Omental fat pad (tissue), 4 donors: Measurements from ENCODE around the gene MED29. TPM values are rescaled to one million over a fixed set of nuclear protein-coding genes. Genes with fewer than 3 reads are reported as not detected.

Experiments used
- ATAC-seq: fragments of 150-250 bp; one replicate; pipeline ENCODE4 v1.9.1; 2016; ENCODE audit warnings: mild to moderate bottlenecking, moderate library complexity; ENCODE audit not compliant: low FRiP score
- DNase-seq: peaks from one replicate; pipeline ENCODE4 v3.0.0-alpha.2; 2019; ENCODE audit warnings: low spot score
- total RNA-seq, 4 donors: library from RNA; depleted of rRNA; stranded (reverse); fragments of >200 nt; gene quantifications; one replicate each; pipeline ENCODE4 v1.1.0, GENCODE V29; 2016
- TF ChIP-seq, protein P1 (sequence below), 3 donors: fragments of 450-650 bp; IDR thresholded peaks; one replicate each; pipeline ENCODE4 v1.5.1; 2016 to 2017; ENCODE audit warnings: antibody characterized with exemption in 3 of 3, mild to moderate bottlenecking in 3 of 3, moderate library complexity in 2 of 3

MED29 gene
- total RNA-seq, 4 donors from 2014 or later: 24.5 to 41.3 (median 32.5) TPM

DNA sequence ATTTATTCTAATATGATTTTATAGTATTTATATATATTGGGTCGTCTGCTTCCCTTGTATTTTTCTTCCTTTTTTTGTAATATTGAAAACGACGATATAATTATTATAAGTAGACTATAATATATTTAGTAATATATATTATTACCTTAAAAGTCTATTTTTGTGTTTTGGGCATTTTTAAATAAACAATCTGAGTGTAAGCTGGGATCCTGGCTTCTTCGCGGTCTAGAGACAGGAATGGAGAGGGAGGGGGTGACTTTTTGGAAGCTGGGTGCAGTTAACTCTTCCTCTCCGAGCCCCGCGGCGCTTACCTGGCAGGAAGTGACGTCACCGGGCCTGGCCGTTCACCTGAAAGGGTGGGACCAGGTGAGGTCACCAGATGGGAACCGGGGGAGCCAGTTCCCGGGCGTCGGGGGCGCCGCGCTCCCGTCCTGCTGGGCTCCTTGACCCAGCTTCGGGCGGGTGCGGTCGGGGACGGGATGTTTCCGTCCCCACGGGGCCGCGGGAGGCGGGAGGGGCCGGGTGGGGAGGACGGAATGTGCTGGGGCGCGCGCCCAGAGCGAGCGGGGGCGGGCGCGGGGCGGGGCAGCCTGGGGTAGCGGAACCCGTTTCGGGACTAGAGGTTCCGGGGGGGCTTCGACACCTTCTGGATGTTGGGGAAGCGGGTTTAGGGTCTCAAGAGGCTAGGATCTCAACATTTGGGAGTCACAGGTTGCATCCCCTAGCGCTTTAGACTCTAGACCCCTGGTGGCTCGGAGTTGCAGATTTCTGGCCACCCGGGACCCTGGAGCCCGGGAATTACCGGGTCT, 18.2 kb downstream of the MED29 start:
- DNase-seq (no peak), ATAC-seq (peak; percentile 5)
- TF ChIP-seq, protein P1, sequence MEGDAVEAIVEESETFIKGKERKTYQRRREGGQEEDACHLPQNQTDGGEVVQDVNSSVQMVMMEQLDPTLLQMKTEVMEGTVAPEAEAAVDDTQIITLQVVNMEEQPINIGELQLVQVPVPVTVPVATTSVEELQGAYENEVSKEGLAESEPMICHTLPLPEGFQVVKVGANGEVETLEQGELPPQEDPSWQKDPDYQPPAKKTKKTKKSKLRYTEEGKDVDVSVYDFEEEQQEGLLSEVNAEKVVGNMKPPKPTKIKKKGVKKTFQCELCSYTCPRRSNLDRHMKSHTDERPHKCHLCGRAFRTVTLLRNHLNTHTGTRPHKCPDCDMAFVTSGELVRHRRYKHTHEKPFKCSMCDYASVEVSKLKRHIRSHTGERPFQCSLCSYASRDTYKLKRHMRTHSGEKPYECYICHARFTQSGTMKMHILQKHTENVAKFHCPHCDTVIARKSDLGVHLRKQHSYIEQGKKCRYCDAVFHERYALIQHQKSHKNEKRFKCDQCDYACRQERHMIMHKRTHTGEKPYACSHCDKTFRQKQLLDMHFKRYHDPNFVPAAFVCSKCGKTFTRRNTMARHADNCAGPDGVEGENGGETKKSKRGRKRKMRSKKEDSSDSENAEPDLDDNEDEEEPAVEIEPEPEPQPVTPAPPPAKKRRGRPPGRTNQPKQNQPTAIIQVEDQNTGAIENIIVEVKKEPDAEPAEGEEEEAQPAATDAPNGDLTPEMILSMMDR (IDR thresholded peaks at IDR 0.05): no peak

DNA sequence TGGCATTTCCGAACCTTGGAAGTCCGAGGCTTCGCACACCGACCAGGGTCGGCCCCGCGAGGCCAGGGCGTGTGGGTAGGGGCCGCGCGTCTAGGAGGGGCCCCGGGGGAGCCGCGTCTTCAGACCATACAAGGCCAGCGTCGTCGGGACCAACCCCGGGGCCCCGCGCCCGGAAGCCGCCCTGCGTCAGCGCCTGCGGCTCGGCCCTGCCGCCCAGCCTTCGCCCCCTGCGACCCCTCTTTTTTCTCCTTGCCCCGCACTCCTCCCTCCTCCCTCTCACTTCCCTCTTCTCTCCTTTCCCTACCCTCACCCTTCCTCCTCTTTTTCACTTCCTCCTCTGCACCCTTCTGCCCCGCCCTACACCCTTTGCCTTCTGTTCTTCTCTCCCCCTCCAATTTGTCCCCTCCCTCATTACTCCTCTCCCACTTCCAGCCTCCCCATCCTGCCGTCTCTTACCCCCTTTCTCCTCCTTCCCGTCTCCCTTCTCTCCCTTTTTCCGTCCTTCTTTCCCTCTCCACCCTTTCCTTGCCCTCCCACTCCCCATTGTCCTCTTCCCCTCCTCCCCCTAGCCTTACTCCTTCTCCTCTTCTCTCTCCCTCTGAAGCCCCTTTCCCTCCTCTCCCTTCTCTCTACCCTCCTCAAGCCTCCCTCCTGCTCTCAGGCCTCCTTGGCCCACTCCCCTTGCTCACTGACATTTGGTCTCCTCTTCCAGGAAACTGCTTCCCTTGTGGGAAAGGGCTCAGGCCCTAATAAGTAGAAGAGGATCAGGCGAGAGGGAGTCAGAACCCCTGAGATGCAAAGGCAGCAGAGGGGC, 19.0 kb downstream of the MED29 start:
- TF ChIP-seq, protein P1 (IDR thresholded peaks at IDR 0.05): no peak
- no peak for DNase-seq
- ATAC-seq: peak; percentile 5

DNA sequence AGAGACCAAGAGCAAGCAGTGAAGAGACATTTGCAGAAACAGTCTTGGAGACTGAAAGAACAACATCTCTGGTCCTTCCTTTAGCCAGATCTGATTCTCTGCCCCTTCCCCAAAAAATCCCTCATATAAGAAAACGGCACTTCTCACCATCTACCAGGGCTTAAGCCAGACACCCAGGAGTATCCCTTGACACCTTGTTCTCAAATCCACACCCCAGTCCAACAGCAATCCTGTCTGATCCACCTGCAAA, 19.6 kb downstream of the MED29 start:
- ATAC-seq: no peak
- TF ChIP-seq, protein P1 (IDR thresholded peaks at IDR 0.05): no peak
- no peak for DNase-seq

DNA sequence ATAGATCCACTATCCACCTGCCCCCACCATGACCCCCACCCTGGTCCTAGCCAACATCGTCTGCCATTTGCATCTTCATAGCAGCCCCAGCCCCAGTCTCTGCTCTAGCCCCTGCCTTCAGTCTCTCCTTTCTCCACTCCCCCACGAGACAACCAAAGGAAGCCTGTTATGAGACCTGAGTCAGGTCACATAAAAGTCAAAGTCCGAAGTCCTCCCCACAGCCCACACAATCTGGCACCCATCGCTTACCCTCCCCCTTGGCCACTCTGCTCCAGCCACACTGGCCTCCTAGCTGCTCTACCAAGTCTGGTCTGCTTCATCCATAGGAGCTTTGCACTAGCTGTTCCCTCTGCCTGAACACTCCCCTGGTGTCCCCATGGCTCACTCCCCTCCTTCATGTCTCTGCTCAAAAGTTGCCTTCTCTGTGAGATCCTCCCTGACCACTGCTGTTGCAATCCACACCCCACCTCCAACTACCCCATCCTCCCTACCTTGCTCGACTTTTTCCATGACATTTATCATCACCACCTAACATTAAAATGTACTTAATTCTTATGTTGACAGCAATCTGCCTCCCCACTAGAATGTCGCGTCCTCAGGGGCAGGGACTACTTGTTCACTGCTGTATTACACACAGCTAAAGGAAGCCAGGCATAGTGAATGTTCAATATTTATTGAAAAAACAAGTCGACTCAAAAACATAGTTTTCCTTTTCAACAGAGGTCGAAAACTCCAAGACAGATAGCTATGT, 20.1 kb downstream of the MED29 start:
- peak; percentile 7 for ATAC-seq

DNA sequence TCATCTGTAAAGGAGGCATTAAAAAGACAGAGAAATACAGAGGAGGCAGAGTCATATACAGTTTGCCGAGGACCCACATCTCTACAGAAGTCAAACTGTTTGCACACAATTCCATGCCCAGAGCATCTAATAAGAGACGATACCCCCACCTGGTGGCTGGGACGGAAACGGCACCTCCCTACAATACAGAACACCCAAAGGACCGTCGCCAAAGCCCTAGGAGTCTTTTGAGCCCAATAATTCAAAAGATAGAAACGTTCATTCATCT, 20.6 kb downstream of the MED29 start:
- peak; percentile 88 for DNase-seq
- peak; percentile 6 for ATAC-seq
- TF ChIP-seq, protein P1 (IDR thresholded peaks at IDR 0.05): peak in 2 of 3 donors; percentile 39 to 92

More for the DNA sequence above, 20.1 kb downstream of the MED29 start:
- no peak for DNase-seq
- TF ChIP-seq, protein P1 (IDR thresholded peaks at IDR 0.05): no peak

DNA sequence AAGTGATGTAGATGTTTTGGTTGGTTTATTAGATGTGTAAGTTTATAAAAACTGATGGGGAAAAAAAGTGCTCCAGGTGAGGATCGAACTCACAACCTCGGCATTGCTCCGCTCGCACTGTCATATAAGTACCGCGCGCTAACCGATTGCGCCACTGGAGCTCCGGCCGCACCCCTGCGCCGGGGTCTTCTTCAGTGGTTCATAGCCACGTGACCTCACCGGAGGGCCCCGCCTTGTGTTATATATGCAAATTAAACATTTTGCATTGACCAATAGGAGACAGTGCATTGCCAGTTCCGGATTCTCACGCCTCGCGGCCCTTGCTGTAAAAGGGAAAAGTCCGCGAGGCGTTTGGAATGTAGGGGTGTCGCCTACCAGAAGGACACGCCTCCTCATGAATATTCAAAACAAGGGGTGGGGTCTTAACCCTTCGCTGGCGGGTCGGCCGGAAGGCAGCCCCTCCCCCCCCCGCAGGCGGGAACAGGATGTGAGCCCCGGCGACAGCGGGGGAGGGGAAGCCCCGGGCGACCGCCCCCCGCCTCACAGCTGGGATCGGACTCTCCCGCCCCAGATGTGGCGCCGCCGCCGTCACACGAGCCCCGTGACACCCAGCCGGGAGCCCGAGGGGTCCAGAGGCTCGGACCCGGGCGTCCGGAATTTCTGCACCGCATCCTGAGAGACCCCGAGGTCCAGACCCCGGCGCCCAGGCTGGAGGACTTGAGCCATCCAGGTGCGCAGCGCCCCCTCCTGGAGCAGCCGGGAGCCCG, 21.1 kb downstream of the MED29 start, which contains the start of gene PLEKHG2:
Gene PLEKHG2 (plus strand): TSS at position 570 of the 767 bp plus-strand sequence. CDS start 1,418 bp downstream, outside the sequence.
- TF ChIP-seq, protein P1 (IDR thresholded peaks at IDR 0.05): peak in 1 of 3 donors; percentile 81
- DNase-seq (peak; percentile 96), ATAC-seq (peak; percentile 39)
